GM18505 (cell line): ENCODE results near the gene C1QL1.

Source experiments
- ATAC-seq: cut with Tn5 transposase; IDR thresholded peaks from one replicate; pipeline ENCODE4 v1.9.1; 2021; ENCODE audit not compliant: unreplicated experiment
- POLR2A ChIP-seq: IDR thresholded peaks from 4 replicates; pipeline ENCODE4 v1.6.1; 2011; ENCODE audit warnings: borderline replicate concordance; ENCODE audit not compliant: insufficient read depth, insufficient read length; ENCODE audit errors: extremely low read depth

C1QL1 gene

GRCh38 chr17:44997733-44998520, 29.8 kb upstream of the C1QL1 start:
- no peak for ATAC-seq
- TF ChIP-seq POLR2A, result no peak

- ATAC-seq, result no peak
- no peak for TF ChIP-seq POLR2A
These were observed 28.2 kb upstream of the C1QL1 start for GRCh38 chr17:44996304-44996703.

- no peak for TF ChIP-seq POLR2A
- ATAC-seq, result no peak
These were observed 27.4 kb upstream of the C1QL1 start for GRCh38 chr17:44995436-44996001.

GRCh38 chr17:44992242-44992939, 24.3 kb upstream of the C1QL1 start:
- TF ChIP-seq POLR2A, result no peak
- ATAC-seq, result no peak

GRCh38 chr17:44990994-44991393, 22.9 kb upstream of the C1QL1 start:
- no peak for TF ChIP-seq POLR2A
- no peak for ATAC-seq

GRCh38 chr17:44989552-44990138, 21.5 kb upstream of the C1QL1 start:
- TF ChIP-seq POLR2A, result no peak
- no peak for ATAC-seq

GRCh38 chr17:44988044-44988942, 20.2 kb upstream of the C1QL1 start:
- ATAC-seq, result no peak
- no peak for TF ChIP-seq POLR2A

GRCh38 chr17:44983563-44983962, 15.5 kb upstream of the C1QL1 start:
- ATAC-seq, result no peak
- no peak for TF ChIP-seq POLR2A

- ATAC-seq, result no peak
- TF ChIP-seq POLR2A, result no peak
These were observed 14.1 kb upstream of the C1QL1 start for GRCh38 chr17:44982113-44982702.

GRCh38 chr17:44981221-44981968, 13.3 kb upstream of the C1QL1 start:
- no peak for ATAC-seq
- TF ChIP-seq POLR2A, result no peak

GRCh38 chr17:44979426-44979995, 11.4 kb upstream of the C1QL1 start:
- no peak for ATAC-seq

GRCh38 chr17:44978807-44979206, 10.7 kb upstream of the C1QL1 start:
- ATAC-seq, result no peak
- TF ChIP-seq POLR2A, result no peak

More at GRCh38 chr17:44979426-44979995, 11.4 kb upstream of the C1QL1 start:
- TF ChIP-seq POLR2A, result no peak
